Neural progenitor cell (in vitro differentiated cells): ENCODE results near the gene EFCAB6.

Experiments used
- CTCF ChIP-seq: fragments of 200-600 bp; sonication (generic); IDR thresholded peaks from 2 replicates; pipeline ENCODE4 v1.5.1; 2017; ENCODE audit warnings: antibody characterized with exemption, mild to moderate bottlenecking
- EZH2 ChIP-seq: fragments of 200-600 bp; sonication (generic); IDR thresholded peaks from 2 replicates; pipeline ENCODE4 v1.6.1; 2017; ENCODE audit warnings: antibody characterized with exemption, mild to moderate bottlenecking, moderate library complexity
- EZH2phosphoT487 ChIP-seq: fragments of 200-600 bp; sonication (generic); IDR thresholded peaks from 2 replicates; pipeline ENCODE4 v1.6.1; 2017; ENCODE audit warnings: antibody characterized with exemption

DNA sequence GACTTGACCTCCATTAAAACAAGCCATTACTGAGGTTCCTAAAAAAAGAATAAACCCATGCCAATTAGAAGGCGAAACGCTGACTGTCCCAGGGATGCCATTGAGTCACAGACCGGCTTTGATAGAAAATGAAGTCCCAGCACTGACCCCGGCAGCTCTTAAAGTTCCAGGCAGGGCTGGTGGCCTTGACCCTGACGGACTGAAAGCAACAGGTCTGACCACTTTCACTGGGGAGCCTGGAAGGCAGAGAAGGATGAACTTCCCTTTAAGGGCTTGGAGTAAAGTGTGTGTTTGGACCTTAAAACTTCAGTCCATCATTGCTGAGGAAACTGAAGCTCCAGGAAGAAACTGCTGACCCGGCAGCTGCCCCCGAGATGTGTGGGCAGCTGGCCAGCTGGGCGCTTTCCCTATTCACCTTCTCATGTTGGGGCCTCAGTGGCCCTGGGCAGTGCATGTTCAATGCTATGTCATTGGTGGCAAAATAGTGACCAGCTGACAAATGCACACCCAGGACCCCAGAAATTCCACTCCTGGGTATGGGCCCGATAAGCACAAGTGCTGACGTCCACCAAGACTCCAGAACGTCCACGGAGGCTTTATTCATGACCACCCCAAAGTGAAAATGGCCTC is 18.9 kb upstream of the EFCAB6 start:
- TF ChIP-seq CTCF (no peak), EZH2 (no peak), EZH2phosphoT487 (no peak)
